ENCODE measurements around the gene DOK3.

Gene DOK3

DNA sequence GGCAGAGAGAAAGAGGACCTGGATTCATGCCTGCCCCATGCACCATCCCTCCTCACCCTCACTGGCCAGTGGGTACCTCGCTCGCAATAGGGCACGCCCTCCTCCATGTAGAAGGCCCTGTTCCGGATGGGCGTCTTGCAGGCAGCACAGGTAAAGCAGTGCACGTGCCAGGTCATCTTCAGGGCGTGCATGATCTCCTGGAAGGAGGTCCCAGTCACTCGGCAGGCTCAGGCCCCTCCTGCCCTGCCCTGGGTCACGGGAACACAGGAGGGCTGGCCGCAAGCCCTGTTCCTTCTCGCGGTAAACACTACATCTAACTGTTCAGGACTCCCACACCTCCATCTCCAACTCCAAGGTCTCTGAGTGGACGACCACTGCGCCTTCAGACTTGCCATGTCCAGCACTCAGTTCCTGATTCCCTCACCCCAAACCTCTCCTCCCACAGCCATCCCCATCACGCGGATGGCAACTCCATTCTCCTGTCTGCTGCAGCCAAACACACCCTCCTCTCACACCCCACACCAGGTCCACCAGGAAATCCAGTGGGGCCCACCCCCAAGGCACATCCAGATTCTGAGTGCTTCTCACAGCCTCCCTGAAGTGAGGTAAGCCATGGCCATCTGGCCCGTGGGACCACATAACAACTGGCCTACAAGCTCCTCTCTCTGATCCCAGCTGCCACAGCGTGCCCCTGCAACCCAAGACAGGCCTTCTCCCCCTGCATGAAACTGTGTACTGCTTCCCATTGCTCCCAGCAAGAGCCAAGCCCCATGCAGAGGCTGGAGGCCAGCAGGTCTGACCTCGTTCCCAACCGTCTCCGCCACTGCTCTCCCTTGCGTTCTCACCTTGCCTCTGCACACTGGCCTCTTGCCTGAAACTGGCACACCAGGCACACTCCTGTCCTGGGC lies 25.4 kb downstream of the DOK3 start:
- no peak for DNase-seq (ENCODE audit: low read depth in 2 of 2)

- DNase-seq (ENCODE audit: low read depth in 2 of 2), result no peak
Observed at GRCh38 chr5:177483042-177483441, 26.6 kb downstream of the DOK3 start.

DNA sequence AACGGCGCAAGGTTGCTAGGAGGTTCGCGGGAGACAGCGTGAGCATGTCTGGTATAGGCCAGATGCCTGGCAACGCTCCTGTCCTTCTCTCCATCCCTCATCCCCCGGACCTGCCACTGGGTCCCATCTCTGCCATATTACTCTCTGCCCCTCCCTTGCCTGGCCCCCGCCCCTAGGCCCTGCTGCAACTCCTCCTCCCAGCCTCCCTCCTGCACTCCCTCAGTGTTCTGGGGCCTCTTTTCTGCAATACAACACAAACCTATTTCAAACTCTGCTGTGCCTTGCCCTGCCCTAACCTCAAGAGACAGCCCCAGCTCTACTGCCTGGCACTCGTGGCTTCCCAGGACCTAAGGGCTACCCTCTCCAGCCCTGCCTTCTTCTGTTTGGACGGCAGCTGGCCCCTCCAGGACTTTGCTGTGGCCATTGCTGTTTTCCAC lies 27.2 kb downstream of the DOK3 start:
- DNase-seq (ENCODE audit: low read depth in 2 of 2), result no peak

GRCh38 chr5:177479774-177480173 lies 29.9 kb downstream of the DOK3 start:
- DNase-seq (ENCODE audit: low read depth in 2 of 2), result no peak

DNA sequence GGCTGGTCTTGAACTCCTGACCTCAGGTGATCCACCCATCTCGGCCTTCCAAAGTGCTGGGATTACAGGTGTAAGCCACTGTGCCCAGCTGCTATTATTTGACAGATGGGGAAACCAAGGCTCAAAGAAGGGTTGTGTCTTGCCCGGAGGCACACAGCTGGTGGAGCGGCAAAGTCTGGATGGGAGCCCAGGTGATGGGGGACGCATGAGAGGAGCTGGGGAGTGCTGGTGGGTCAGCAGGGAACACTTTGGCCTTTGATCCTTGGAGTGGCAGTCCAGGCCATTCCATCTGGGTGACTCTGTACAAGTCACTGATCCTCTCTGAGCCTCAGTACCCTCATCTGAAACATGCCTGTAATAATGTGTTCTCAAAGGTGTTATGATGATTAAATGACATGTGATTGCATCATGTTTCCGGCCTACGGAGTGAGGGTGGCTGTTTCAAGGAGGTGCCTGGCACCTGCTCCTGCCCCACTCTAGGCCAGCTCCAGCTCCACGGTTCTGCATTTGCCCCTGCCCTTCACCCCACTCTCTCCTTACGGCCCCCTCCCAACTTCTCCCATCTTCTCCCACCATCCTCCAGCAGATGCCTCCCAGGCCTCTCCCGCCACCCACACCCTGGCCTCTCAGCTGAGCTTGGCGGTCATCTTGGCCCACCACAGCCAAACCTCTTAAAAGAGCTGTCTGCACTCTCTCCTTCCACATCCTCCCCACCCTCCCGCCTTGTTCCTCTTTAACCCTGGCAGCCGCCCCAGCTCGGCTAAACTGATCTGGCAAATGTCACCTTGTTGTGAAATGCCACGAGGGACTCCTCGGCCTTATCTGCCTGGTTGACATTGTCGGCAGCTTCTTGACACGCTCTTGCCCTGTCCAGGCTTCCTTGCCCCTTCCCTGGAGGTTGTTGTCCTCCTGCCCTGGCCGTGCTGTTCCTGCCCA lies 30.6 kb downstream of the DOK3 start:
- no peak for DNase-seq (ENCODE audit: low read depth in 2 of 2)

DNA sequence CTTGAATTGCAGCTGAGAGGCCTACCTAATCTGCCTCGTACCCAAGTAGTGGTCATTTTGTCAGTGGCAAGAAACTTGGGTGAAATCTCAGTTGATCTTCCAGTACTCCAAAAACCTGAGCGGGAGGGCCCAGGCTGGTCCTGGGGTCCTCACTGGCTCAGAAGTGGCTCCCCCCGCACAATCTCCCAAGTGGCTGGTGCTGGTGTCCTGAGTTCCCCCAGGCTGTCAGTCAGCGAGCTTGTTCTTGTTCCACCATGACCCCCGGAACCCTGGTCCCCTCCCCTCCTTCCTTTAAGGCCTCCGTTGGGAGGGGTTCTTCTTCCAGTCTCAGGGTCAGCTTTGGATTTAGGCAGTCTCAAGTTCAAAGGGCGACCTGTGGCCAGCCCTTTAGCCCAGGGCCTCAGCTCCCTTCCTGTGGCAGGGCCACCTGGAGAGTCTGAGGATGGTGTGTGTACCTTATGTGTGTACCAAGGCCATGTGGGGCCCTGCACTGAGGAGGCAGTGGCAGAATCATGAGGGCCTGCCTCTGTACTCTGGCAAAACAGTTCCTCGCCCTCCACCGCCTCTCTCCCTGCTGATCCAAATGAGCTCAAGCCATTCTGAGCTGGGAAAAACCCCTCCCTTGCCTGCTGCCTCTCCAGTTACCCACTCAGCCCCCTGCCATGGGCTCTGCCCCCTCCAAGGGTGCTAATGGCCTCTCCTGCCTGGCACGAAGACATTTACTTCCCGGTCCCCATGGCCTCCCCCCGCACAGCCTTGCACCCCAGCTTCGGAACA lies 31.7 kb downstream of the DOK3 start:
- no peak for DNase-seq (ENCODE audit: low read depth in 2 of 2)

DNA sequence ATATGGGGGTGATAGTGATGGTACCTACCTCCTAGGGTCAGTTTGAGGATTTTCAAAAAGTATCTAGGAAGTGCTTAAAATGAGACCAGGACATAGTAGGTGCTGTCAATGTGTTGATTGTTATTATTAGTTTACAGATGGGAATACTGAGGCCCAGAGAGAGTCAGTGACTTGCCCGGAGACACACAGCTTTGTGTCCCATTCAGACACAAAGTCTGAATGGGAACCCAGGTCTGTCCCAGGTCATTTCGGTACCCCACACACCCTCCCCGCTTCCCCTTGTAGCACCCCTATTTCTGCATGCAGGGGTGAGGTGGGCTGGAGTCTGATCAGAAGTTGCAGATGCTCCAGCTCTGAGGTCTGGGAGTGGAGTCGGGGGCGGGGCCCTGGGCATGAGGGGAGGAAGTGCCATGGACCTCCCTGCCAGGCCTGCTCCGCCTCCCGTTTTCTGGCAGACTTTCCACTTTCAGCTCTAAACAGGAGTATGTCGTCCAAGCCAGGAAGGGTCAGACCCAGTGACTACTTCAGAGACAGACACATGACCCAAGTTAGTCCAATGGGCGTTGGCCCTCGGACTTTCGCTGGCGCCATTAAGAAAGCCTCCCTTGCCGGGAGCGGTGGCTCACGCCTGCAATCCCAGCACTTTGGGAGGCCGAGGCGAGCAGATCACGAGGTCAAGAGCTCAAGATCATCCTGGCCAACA lies 32.9 kb downstream of the DOK3 start:
- DNase-seq (ENCODE audit: low read depth in 2 of 2), result no peak

DNA sequence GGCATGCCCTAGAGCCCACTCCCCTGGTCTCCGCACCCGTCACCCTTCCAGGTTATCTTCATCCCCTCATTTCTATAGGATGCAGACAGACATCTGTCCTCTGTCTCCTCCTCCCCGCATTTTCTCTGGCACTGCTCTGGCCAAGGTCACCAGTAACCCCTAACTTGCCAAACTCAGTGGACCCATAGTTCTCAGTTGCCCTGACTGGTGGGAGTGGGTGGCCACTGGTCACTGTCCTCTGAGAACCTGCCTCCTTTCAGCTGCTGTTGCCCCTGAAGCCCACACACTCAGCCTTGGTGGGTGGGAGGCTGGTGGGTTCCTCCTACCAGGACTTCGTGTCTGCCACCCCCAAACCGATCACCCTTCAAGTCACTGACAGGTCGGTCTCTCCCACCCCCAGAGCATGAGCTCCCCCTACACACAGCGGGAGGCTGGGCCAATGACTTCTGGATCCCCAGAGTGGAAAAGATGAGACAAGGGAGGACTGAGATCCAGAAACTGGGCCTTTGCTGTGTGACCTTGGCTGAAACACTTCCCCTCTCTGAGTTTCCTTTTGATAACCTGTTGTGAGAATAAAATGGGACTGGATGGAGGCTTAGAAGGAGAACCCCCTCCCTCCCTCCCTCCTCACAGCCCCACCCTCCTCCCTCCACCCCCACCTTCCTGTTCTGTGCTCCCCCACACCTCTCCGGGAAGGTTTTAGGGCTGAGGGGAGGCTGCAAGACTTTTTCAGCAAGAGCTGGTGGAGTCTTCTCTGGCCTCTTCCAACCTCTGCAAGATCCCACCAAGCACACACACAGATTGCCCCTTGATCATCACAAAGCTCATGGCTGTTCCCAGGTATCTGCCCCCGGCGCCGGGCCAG lies 33.8 kb downstream of the DOK3 start:
- DNase-seq (ENCODE audit: low read depth in 2 of 2), result no peak

GRCh38 chr5:177474846-177475562 lies 34.6 kb downstream of the DOK3 start:
- DNase-seq (ENCODE audit: low read depth in 2 of 2), result no peak

DNA sequence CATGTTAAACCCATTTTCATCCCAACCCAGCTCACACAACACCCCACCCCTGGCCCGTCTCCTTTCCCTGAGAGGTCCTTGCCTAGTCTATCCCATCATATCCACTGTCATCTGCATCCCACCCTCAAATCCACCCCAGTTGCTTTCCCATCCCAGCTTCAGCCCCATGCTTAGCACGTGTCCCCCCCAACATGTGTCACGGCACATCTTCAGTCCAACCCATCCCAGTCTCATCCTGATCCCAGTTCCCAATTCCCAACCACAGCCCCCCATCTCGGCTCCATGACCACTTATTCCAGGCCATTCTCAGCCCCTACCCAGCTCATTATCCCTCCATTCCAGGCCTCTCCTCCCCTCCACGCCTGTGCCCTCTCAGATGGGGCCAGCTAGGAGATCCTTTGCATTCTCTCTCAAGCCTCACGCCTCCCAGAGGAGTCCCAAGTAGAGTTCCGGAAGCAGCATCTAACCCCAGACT lies 35.6 kb downstream of the DOK3 start:
- no peak for DNase-seq (ENCODE audit: low read depth in 2 of 2)

- DNase-seq (ENCODE audit: low read depth in 2 of 2), result no peak
Observed at GRCh38 chr5:177473443-177474001, 36.1 kb downstream of the DOK3 start, which contains the start of gene DBN1. Gene DBN1 (minus strand): TSS chr5:177473634. CDS start chr5:177473521, 113 bp downstream.

- no peak for DNase-seq (ENCODE audit: low read depth in 2 of 2)
Observed at GRCh38 chr5:177472460-177473442, 36.9 kb downstream of the DOK3 start.

GRCh38 chr5:177471610-177472356 lies 37.8 kb downstream of the DOK3 start:
- DNase-seq (ENCODE audit: low read depth in 2 of 2), result no peak

DNA sequence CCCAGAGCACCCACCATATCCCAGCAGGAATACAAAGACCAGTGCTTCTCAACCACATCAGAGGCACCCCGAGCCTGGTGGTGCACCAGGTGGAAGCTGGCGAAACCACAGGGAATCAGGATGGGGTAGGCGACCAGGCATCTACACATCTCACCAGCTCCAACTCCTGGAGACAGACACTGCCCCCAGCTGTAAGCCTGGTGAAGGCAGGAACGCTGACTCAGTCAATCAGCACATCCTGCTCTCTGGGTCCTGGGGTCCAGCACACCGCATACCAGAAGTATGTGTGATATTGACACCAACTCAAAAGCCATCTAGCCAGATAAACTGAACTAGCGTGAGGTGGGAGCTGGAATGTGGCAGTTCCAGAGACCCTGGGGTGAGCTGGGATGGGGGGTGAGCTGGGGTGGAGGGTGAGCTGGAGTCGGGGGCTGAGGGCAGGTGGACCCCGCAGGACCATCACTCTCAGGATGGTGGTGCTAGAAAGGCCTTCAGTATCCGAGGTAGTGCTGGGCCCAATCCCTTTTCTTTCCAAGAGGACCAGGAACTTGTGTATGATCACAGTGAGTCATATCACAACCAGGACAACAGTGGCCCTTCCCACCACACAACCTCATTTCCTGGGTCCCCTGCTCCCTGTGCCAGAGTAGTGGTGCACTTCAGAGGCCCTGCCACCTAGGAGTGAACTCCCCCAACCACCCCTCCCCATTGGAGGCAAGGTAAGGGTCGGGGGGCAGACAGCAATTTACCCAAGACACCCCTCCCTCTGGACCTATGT lies 38.7 kb downstream of the DOK3 start:
- DNase-seq (ENCODE audit: low read depth in 2 of 2), result no peak

DNA sequence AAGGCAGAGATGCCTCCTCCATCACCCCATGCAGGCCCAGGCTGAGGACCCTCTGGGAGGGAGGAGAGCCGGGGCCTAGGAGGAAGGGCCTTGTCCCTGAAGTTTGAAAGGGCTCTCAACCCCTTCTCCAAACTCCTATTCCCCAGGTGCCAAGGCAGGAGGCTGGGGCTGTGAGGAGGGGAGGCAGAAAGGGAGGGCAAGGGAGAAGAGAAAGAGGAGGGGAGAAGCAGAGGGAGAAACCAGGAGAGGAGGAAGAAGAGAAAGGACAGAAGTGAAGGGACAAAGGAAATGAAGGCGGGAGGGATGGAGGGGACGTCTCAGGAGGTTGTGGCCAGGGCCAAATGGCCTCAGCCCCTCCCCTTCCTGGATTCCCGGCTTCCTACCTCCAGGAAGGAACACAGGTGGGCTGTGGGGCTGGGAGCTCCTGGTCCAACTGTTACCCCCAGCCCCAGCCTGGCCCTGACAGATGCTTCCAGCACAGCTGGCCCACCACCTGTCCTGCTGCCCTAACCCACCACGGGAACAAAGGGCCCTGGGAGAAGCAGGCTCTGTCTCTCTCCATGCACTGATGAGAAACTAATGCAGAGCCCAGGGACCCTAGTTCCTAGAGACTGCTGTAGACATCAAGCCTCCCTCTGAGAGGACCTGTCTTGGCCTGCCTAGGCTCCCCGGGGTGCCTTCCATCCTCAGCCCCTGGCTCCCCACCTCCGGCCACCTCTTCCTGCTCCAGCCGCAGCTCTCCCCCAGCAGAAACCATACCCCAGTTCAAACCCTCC lies 39.7 kb downstream of the DOK3 start:
- no peak for DNase-seq (ENCODE audit: low read depth in 2 of 2)
